GM18858 (cell line): ENCODE results near the gene ODAD3.
"Not testable (repeated sequence)": the region's sequence is repeated elsewhere in the genome, so short reads cannot be mapped to it uniquely, and the experiment has no call there.

Experiments
- ATAC-seq: cut with Tn5 transposase; IDR thresholded peaks from one replicate; pipeline ENCODE4 v1.9.1; 2021; ENCODE audit not compliant: unreplicated experiment

Gene ODAD3

GRCh38 chr19:11408591-11408990 lies 26.3 kb downstream of the ODAD3 start:
- no peak for ATAC-seq

GRCh38 chr19:11406703-11407236 lies 28.2 kb downstream of the ODAD3 start:
- not testable (repeated sequence) for ATAC-seq

GRCh38 chr19:11405846-11406643 lies 28.9 kb downstream of the ODAD3 start:
- ATAC-seq, result no peak

GRCh38 chr19:11404588-11405222 lies 30.2 kb downstream of the ODAD3 start:
- no peak for ATAC-seq

- no peak for ATAC-seq
These were observed 32.9 kb downstream of the ODAD3 start for GRCh38 chr19:11401808-11402543.

GRCh38 chr19:11400798-11401197 lies 34.1 kb downstream of the ODAD3 start:
- no peak for ATAC-seq

- no peak for ATAC-seq
These were observed 35.3 kb downstream of the ODAD3 start for GRCh38 chr19:11399667-11400066.

- no peak for ATAC-seq
These were observed 37.8 kb downstream of the ODAD3 start for GRCh38 chr19:11397089-11397610.

GRCh38 chr19:11390933-11391680 lies 43.8 kb downstream of the ODAD3 start:
- no peak for ATAC-seq

- no peak for ATAC-seq
These were observed 44.6 kb downstream of the ODAD3 start for GRCh38 chr19:11390359-11390758.

GRCh38 chr19:11387162-11388034 lies 47.5 kb downstream of the ODAD3 start:
- no peak for ATAC-seq

- no peak for ATAC-seq
These were observed 50.2 kb downstream of the ODAD3 start for GRCh38 chr19:11384778-11385129.

- no peak for ATAC-seq
These were observed 51.2 kb downstream of the ODAD3 start for GRCh38 chr19:11383706-11384048.

- ATAC-seq, result no peak
These were observed 51.8 kb downstream of the ODAD3 start for GRCh38 chr19:11382898-11383705.

- peak; percentile 60 for ATAC-seq
These were observed 54.0 kb downstream of the ODAD3 start for GRCh38 chr19:11380653-11381537.

GRCh38 chr19:11379857-11380350 lies 55.0 kb downstream of the ODAD3 start:
- ATAC-seq, result no peak

- ATAC-seq, result not testable (repeated sequence)
These were observed 55.6 kb downstream of the ODAD3 start for GRCh38 chr19:11379269-11379845.
